Measurements from ENCODE around the gene SPHK2.

DNA sequence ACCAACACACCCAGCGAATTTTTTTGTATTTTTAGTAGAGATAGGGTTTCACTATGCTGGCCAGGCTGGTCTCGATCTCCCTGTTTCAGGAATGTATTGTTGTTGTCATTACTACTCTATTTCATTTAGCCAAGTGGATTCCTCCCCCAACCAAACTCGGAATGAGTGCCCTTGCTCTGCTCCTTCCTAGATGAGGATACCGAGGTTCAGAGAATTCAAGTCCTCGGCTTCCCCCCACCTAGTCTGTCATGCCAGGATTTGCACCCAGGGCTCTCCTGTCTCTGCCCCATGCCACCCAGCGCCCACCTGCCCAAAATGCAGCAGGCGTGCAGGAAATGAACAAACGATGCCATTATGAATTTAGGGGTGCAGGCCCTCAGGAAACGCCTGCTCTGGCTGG lies 16.3 kb upstream of the SPHK2 start:
- no peak for TF ChIP-seq POLR2A (IDR thresholded peaks at IDR 0.05)
- TF ChIP-seq, protein P1, sequence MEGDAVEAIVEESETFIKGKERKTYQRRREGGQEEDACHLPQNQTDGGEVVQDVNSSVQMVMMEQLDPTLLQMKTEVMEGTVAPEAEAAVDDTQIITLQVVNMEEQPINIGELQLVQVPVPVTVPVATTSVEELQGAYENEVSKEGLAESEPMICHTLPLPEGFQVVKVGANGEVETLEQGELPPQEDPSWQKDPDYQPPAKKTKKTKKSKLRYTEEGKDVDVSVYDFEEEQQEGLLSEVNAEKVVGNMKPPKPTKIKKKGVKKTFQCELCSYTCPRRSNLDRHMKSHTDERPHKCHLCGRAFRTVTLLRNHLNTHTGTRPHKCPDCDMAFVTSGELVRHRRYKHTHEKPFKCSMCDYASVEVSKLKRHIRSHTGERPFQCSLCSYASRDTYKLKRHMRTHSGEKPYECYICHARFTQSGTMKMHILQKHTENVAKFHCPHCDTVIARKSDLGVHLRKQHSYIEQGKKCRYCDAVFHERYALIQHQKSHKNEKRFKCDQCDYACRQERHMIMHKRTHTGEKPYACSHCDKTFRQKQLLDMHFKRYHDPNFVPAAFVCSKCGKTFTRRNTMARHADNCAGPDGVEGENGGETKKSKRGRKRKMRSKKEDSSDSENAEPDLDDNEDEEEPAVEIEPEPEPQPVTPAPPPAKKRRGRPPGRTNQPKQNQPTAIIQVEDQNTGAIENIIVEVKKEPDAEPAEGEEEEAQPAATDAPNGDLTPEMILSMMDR (IDR thresholded peaks at IDR 0.05): no peak
- TF ChIP-seq EP300 (IDR thresholded peaks at IDR 0.05): no peak
